Stimulated activated CD4-positive, alpha-beta T cell treated with anti-CD3 and anti-CD28 coated beads, Interleukin-15, amount 100 ng/mL, for 1 hour (primary cell): ENCODE measurements around the gene TMEM185A.
"Not testable (repeated sequence)": the region's sequence is repeated elsewhere in the genome, so short reads cannot be mapped to it uniquely, and the experiment has no call there.

Source experiments
- DNase-seq, 2 donors: peaks; one replicate each; pipeline ENCODE4 v3.0.0-alpha.2; 2020; ENCODE audit warnings: low read depth in 1 of 2, low spot score in 1 of 2

TMEM185A gene

GRCh38 chrX:149626829-149627228 lies 4.8 kb downstream of the TMEM185A start:
- not testable (repeated sequence) for DNase-seq

GRCh38 chrX:149619662-149620061 lies 11.9 kb downstream of the TMEM185A start:
- not testable (repeated sequence) for DNase-seq

GRCh38 chrX:149618871-149619270 lies 12.7 kb downstream of the TMEM185A start:
- no peak for DNase-seq

- no peak for DNase-seq
These were observed 19.9 kb downstream of the TMEM185A start for GRCh38 chrX:149611623-149612175.

- DNase-seq, result no peak
These were observed 21.1 kb downstream of the TMEM185A start for GRCh38 chrX:149610511-149610910.

GRCh38 chrX:149607699-149608098 lies 23.9 kb downstream of the TMEM185A start:
- DNase-seq, result no peak

GRCh38 chrX:149605248-149605885 lies 26.2 kb downstream of the TMEM185A start:
- not testable (repeated sequence) for DNase-seq

- DNase-seq, result not testable (repeated sequence)
These were observed 33.0 kb downstream of the TMEM185A start for GRCh38 chrX:149598603-149599002.

GRCh38 chrX:149595943-149596342 lies 35.6 kb downstream of the TMEM185A start:
- not testable (repeated sequence) for DNase-seq

- DNase-seq, result not testable (repeated sequence)
These were observed 36.4 kb downstream of the TMEM185A start, which contains the start of gene HSFX2 for GRCh38 chrX:149595214-149595613. Gene HSFX2, minus strand, starts transcription at chrX:149595314. Its CDS starts 614 bp downstream, at chrX:149594700.

GRCh38 chrX:149590993-149591392 lies 40.6 kb downstream of the TMEM185A start:
- not testable (repeated sequence) for DNase-seq

GRCh38 chrX:149587359-149587758 lies 44.2 kb downstream of the TMEM185A start, which contains the start of gene MAGEA9B:
Gene MAGEA9B, minus strand, starts transcription at chrX:149587459. Its CDS starts 4,280 bp downstream, at chrX:149583179.
- not testable (repeated sequence) for DNase-seq

GRCh38 chrX:149585631-149586030 lies 46.0 kb downstream of the TMEM185A start:
- not testable (repeated sequence) for DNase-seq

- DNase-seq, result not testable (repeated sequence)
These were observed 58.1 kb downstream of the TMEM185A start for GRCh38 chrX:149573456-149573855.

- DNase-seq, result no peak
These were observed 58.8 kb downstream of the TMEM185A start for GRCh38 chrX:149572743-149573142.

GRCh38 chrX:149571770-149572169 lies 59.8 kb downstream of the TMEM185A start:
- no peak for DNase-seq

- no peak for DNase-seq
These were observed 60.9 kb downstream of the TMEM185A start for GRCh38 chrX:149570668-149571067.

- no peak for DNase-seq
These were observed 61.8 kb downstream of the TMEM185A start for GRCh38 chrX:149569770-149570169.

- DNase-seq, result no peak
These were observed 62.8 kb downstream of the TMEM185A start for GRCh38 chrX:149568701-149569296.

- DNase-seq, result no peak
These were observed 63.8 kb downstream of the TMEM185A start for GRCh38 chrX:149567621-149568417.

- no peak for DNase-seq
These were observed 68.2 kb downstream of the TMEM185A start for GRCh38 chrX:149563359-149563758.
